ENCODE measurements around the gene CFTR. TPM values are rescaled to one million over a fixed set of nuclear protein-coding genes. Genes with fewer than 3 reads are reported as not detected.

The CFTR gene
- total and polyA plus RNA-seq, 10 of the 15 experiments (the other 5 are each of a cell fraction or from before 2014, with no cell fraction given): 0.02 to 2.3 (median 0.21) TPM; not detected in 1

- Histone ChIP-seq H3K4me2 (ENCODE audit: control insufficient read depth, insufficient read depth) (no peak overlapping the region), H3K9ac (ENCODE audit: control insufficient read depth, insufficient read depth, low read length) (no peak overlapping the region), H4K20me1 (ENCODE audit: control insufficient read depth, insufficient read depth) (no peaks in the 10 kb centered on the region), H3K4me3 (no peak overlapping the region), H3K27ac (ENCODE audit: control insufficient read depth, insufficient read depth) (no peak overlapping the region), H3K9me3 (replicated peaks; ENCODE audit: control insufficient read depth, insufficient read depth, low read length) (no peaks in the 10 kb centered on the region), H3K4me1 (ENCODE audit: control insufficient read depth, insufficient read depth, low read length) (no peaks in the 10 kb centered on the region), H2AFZ (ENCODE audit: control insufficient read depth, low read depth, low read length) (no peak overlapping the region), H3K79me2 (ENCODE audit: control insufficient read depth, insufficient read depth, low read length) (no peaks in the 10 kb centered on the region), H3K36me3 (ENCODE audit: control insufficient read depth in 2 of 2, insufficient read depth in 2 of 2, low read length in 1 of 2) (no peaks in the 10 kb centered on the region), H3K27me3 (replicated peaks in 1 of 2; ENCODE audit: control insufficient read depth in 2 of 2, insufficient read depth in 2 of 2, low read length in 1 of 2) (no peaks in the 10 kb centered on the region; a peak in 1 of 4 replicates)
- in situ Hi-C loops (cut with MboI) (no loop called here), intact Hi-C loops (cut with micrococcal nuclease; ENCODE audit: unreplicated experiment) (no loop called here)
- ATAC-seq (no peak), FAIRE-seq (no peak), DNase-seq (ENCODE audit: low read depth, low spot score) (no peak)
- BruUV-seq (replicated peaks): no TSS peak
- CTCF ChIA-PET: interaction anchor here (1.4 to 3.3 kb wide), 2 partner anchors 15 to 265 kb away, joined by 3 to 10 read pairs; no protein-coding TSS in a partner anchor
- RAD21 ChIA-PET (ENCODE audit: unreplicated experiment): no interaction called here
- SMC1A ChIA-PET (ENCODE audit: uncharacterized antibody, unreplicated experiment): interaction anchor here (1.9 kb wide), 1 partner anchor 10 kb away, joined by 10 read pairs; no protein-coding TSS in a partner anchor
- POLR2A ChIA-PET: no interaction called here
- TF ChIP-seq ATF7 (IDR thresholded peaks at IDR 0.05; ENCODE audit: low read depth) (no peak), MTA2 (IDR thresholded peaks at IDR 0.05; ENCODE audit: low read depth) (no peak), EGR1 (IDR thresholded peaks at IDR 0.05; ENCODE audit: borderline replicate concordance in 1 of 2, low read depth in 2 of 2, low read length in 2 of 2) (no peak), DPF2 (IDR thresholded peaks at IDR 0.05) (no peak), NFXL1 (IDR thresholded peaks at IDR 0.05; ENCODE audit: borderline replicate concordance) (no peak), ZNF217 (IDR thresholded peaks at IDR 0.05) (no peak), ZBTB11 (CRISPR knock-in tag; IDR thresholded peaks at IDR 0.05) (no peak), NFYA (IDR thresholded peaks at IDR 0.05; ENCODE audit: borderline replicate concordance, low read depth, low read length) (no peak), ZBTB4 (CRISPR knock-in tag; IDR thresholded peaks at IDR 0.05) (no peak), MLLT1 (IDR thresholded peaks at IDR 0.05) (no peak), GATAD2B (conservative IDR thresholded peaks at IDR 0.05; ENCODE audit: low read depth) (no peak), CHD4 (IDR thresholded peaks at IDR 0.05) (no peak), ASH2L (IDR thresholded peaks at IDR 0.05; ENCODE audit: borderline replicate concordance, low read depth) (no peak), KLF5 (IDR thresholded peaks at IDR 0.05; ENCODE audit: partially characterized antibody) (no peak), STAT3 (IDR thresholded peaks at IDR 0.05; ENCODE audit: low read depth, low read length) (no peak)
Observed at GRCh38 chr7:117665368-117665767, 185.5 kb downstream of the CFTR start.

All from GM12878 (cell line).